Hepatocyte (in vitro differentiated cells): ENCODE measurements around the gene RAB1B.

ENCODE experiments used
- EZH2 ChIP-seq: fragments of 200-600 bp; sonication (generic); IDR thresholded peaks from 2 replicates; pipeline ENCODE4 v1.6.1; 2016; ENCODE audit warnings: antibody characterized with exemption, mild to moderate bottlenecking, borderline replicate concordance
- EZH2phosphoT487 ChIP-seq: fragments of 200-600 bp; sonication (generic); IDR thresholded peaks from one replicate; pipeline ENCODE4 v1.6.1; 2018; ENCODE audit warnings: antibody characterized with exemption, mild to moderate bottlenecking, low read depth, moderate library complexity; ENCODE audit not compliant: unreplicated experiment, severe bottlenecking
- TF ChIP-seq, protein P1 (sequence below): fragments of 200-600 bp; sonication (generic); IDR thresholded peaks from 2 replicates; pipeline ENCODE4 v1.5.1; 2016; ENCODE audit warnings: antibody characterized with exemption, mild to moderate bottlenecking; ENCODE audit not compliant: poor library complexity

- TF ChIP-seq, protein P1, sequence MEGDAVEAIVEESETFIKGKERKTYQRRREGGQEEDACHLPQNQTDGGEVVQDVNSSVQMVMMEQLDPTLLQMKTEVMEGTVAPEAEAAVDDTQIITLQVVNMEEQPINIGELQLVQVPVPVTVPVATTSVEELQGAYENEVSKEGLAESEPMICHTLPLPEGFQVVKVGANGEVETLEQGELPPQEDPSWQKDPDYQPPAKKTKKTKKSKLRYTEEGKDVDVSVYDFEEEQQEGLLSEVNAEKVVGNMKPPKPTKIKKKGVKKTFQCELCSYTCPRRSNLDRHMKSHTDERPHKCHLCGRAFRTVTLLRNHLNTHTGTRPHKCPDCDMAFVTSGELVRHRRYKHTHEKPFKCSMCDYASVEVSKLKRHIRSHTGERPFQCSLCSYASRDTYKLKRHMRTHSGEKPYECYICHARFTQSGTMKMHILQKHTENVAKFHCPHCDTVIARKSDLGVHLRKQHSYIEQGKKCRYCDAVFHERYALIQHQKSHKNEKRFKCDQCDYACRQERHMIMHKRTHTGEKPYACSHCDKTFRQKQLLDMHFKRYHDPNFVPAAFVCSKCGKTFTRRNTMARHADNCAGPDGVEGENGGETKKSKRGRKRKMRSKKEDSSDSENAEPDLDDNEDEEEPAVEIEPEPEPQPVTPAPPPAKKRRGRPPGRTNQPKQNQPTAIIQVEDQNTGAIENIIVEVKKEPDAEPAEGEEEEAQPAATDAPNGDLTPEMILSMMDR, result no peak
- TF ChIP-seq EZH2 (no peak), EZH2phosphoT487 (no peak)
Observed at GRCh38 chr11:66239998-66240780, 28.2 kb upstream of the RAB1B start.
